Nephron progenitor cell (in vitro differentiated cells): ENCODE results near the gene ARL8B.
"Not testable (repeated sequence)": the region's sequence is repeated elsewhere in the genome, so short reads cannot be mapped to it uniquely, and the experiment has no call there.

ENCODE experiments used
- DNase-seq: peaks from one replicate; pipeline ENCODE4 v3.0.0; 2021
- H3K27ac Mint-ChIP-seq: 2 replicates; pipeline ENCODE4 v1.8.0; 2021; ENCODE audit warnings: mild to moderate bottlenecking, moderate library complexity, mixed read lengths
- H3K27me3 Mint-ChIP-seq: 2 replicates; pipeline ENCODE4 v1.8.0; 2021; ENCODE audit warnings: mild to moderate bottlenecking, low read depth, mixed read lengths; ENCODE audit not compliant: poor library complexity
- H3K36me3 Mint-ChIP-seq: 2 replicates; pipeline ENCODE4 v1.8.0; 2021; ENCODE audit warnings: low read depth, mixed read lengths
- H3K4me1 Mint-ChIP-seq: 2 replicates; pipeline ENCODE4 v1.8.0; 2021; ENCODE audit warnings: mixed read lengths
- H3K4me3 Mint-ChIP-seq: 2 replicates; pipeline ENCODE4 v1.8.0; 2021; ENCODE audit warnings: mild to moderate bottlenecking, moderate library complexity, mixed read lengths
- H3K9me3 Mint-ChIP-seq: 2 replicates; pipeline ENCODE4 v1.8.0; 2021; ENCODE audit warnings: mild to moderate bottlenecking, moderate library complexity, mixed read lengths
- CTCF ChIP-seq: fragments of 200-600 bp; sonication (generic); IDR thresholded peaks from 2 replicates; pipeline ENCODE4 v1.5.0; 2021; ENCODE audit warnings: antibody characterized with exemption

The ARL8B gene

GRCh38 chr3:5105050-5105449 lies 17.0 kb upstream of the ARL8B start:
- H3K27me3 Mint-ChIP-seq, result peaks cover 26% of the 10 kb centered on the region
- no peak overlapping the region for H3K27ac Mint-ChIP-seq
- H3K4me1 Mint-ChIP-seq, result peaks cover 5% of the 10 kb centered on the region
- no peaks in the 10 kb centered on the region for H3K36me3 Mint-ChIP-seq
- H3K4me3 Mint-ChIP-seq, result no peak overlapping the region
- H3K9me3 Mint-ChIP-seq, result no peaks in the 10 kb centered on the region
- TF ChIP-seq CTCF, result no peak
- no peak for DNase-seq

GRCh38 chr3:5106371-5106770 lies 15.7 kb upstream of the ARL8B start:
- H3K4me3 Mint-ChIP-seq, H3K27ac Mint-ChIP-seq, DNase-seq, H3K36me3 Mint-ChIP-seq, H3K4me1 Mint-ChIP-seq, H3K9me3 Mint-ChIP-seq: not testable (repeated sequence)
- H3K27me3 Mint-ChIP-seq, result peaks cover 16% of the 10 kb centered on the region

- not testable (repeated sequence) for H3K9me3 Mint-ChIP-seq, H3K27ac Mint-ChIP-seq, H3K36me3 Mint-ChIP-seq, DNase-seq, H3K4me3 Mint-ChIP-seq, H3K4me1 Mint-ChIP-seq
- H3K27me3 Mint-ChIP-seq, result peaks cover 15% of the 10 kb centered on the region
Measured at GRCh38 chr3:5106933-5107334, 15.2 kb upstream of the ARL8B start.

GRCh38 chr3:5110337-5110736 lies 11.8 kb upstream of the ARL8B start:
- Mint-ChIP-seq H3K27ac (no peak overlapping the region), H3K4me1 (peaks cover 5% of the 10 kb centered on the region), H3K36me3 (no peaks in the 10 kb centered on the region), H3K27me3 (no peaks in the 10 kb centered on the region), H3K4me3 (no peak overlapping the region), H3K9me3 (peaks cover 16% of the 10 kb centered on the region)
- no peak for DNase-seq
- no peak for TF ChIP-seq CTCF

GRCh38 chr3:5112043-5112442 lies 10.0 kb upstream of the ARL8B start:
- Mint-ChIP-seq H3K27me3 (no peaks in the 10 kb centered on the region), H3K9me3 (peaks cover 20% of the 10 kb centered on the region), H3K4me3 (no peak overlapping the region), H3K36me3 (no peaks in the 10 kb centered on the region), H3K27ac (no peak overlapping the region), H3K4me1 (no peaks in the 10 kb centered on the region)
- DNase-seq, result no peak
- TF ChIP-seq CTCF, result no peak

GRCh38 chr3:5113726-5114125 lies 8.4 kb upstream of the ARL8B start:
- H3K27ac Mint-ChIP-seq, H3K4me3 Mint-ChIP-seq: not testable (repeated sequence)

GRCh38 chr3:5115506-5116162 lies 6.5 kb upstream of the ARL8B start:
- no peak for DNase-seq
- no peak for TF ChIP-seq CTCF
- Mint-ChIP-seq H3K4me1 (no peaks in the 10 kb centered on the region), H3K36me3 (no peaks in the 10 kb centered on the region), H3K9me3 (peaks cover 17% of the 10 kb centered on the region), H3K27ac (peak overlapping the region; percentile 53), H3K4me3 (no peak overlapping the region), H3K27me3 (no peaks in the 10 kb centered on the region)

More at GRCh38 chr3:5113726-5114125, 8.4 kb upstream of the ARL8B start:
- not testable (repeated sequence) for H3K4me1 Mint-ChIP-seq, H3K27me3 Mint-ChIP-seq, DNase-seq, H3K36me3 Mint-ChIP-seq
- peaks cover 20% of the 10 kb centered on the region for H3K9me3 Mint-ChIP-seq
